PC-9 (cell line): ENCODE measurements around the gene PFDN6. TPM values are rescaled to one million over a fixed set of nuclear protein-coding genes. Genes with fewer than 3 reads are reported as not detected.

ENCODE experiments used
- BruUV-seq: library from RNA; stranded (reverse); fragments of 400-500 nt; replicated peaks from 2 replicates; lab custom pipeline; 2021; lab: Mats Ljungman, UMichigan
- CTCF ChIA-PET: fragments of 300-600 bp; sonication (Branson Sonifier 250); formaldehyde crosslinking; loops from one replicate; lab custom pipeline; 2022; ENCODE audit warnings: antibody characterized with exemption; lab: Charles Lee
- POLR2A ChIA-PET: fragments of 300-600 bp; sonication (Branson Sonifier 250); formaldehyde crosslinking; loops from one replicate; lab custom pipeline; 2022; ENCODE audit warnings: antibody characterized with exemption; ENCODE audit not compliant: unreplicated experiment; lab: Charles Lee
- DNase-seq, 2 experiments: peaks; one replicate each; pipeline versions ENCODE4 v3.0.0 to v3.0.0-alpha.2; 2015 to 2022; ENCODE audit warnings: mixed read lengths in 1 of 2
- H2AFZ ChIP-seq: fragments of 200-600 bp; sonication (generic); 2 replicates; pipeline ENCODE4 v1.8.1; 2017; ENCODE audit warnings: antibody characterized with exemption
- H3F3A ChIP-seq: fragments of 200-600 bp; sonication (generic); 2 replicates; pipeline ENCODE4 v1.8.1; 2017; ENCODE audit warnings: antibody characterized with exemption, mild to moderate bottlenecking, low read depth; ENCODE audit not compliant: insufficient read depth
- H3K27ac ChIP-seq: fragments of 200-600 bp; sonication (generic); 2 replicates; pipeline ENCODE4 v1.6.1; 2016; ENCODE audit warnings: mixed run types
- H3K27me3 ChIP-seq: fragments of 200-600 bp; sonication (generic); 2 replicates; pipeline ENCODE4 v1.6.1; 2016; ENCODE audit warnings: low read depth, mixed run types; ENCODE audit not compliant: insufficient read depth
- H3K36me3 ChIP-seq: fragments of 200-600 bp; sonication (generic); 2 replicates; pipeline ENCODE4 v1.6.1; 2016; ENCODE audit warnings: low read depth, mixed run types
- H3K4me1 ChIP-seq: fragments of 200-600 bp; sonication (generic); replicated peaks from 2 replicates; pipeline ENCODE4 v1.6.1; 2016; ENCODE audit warnings: mixed run types; ENCODE audit not compliant: insufficient read depth
- H3K4me2 ChIP-seq: fragments of 200-600 bp; sonication (generic); 2 replicates; pipeline ENCODE4 v1.6.1; 2017; ENCODE audit warnings: mixed run types
- H3K4me3 ChIP-seq: fragments of 200-600 bp; sonication (generic); 2 replicates; pipeline ENCODE4 v1.6.1; 2016; ENCODE audit warnings: mixed run types
- H3K79me2 ChIP-seq: fragments of 200-600 bp; sonication (generic); 2 replicates; pipeline ENCODE4 v1.6.1; 2017; ENCODE audit warnings: low read depth, mixed run types
- H3K9me2 ChIP-seq: fragments of 200-600 bp; sonication (generic); 2 replicates; pipeline ENCODE4 v1.8.1; 2017; ENCODE audit warnings: mild to moderate bottlenecking; ENCODE audit not compliant: insufficient read depth
- H3K9me3 ChIP-seq: fragments of 200-600 bp; sonication (generic); 2 replicates; pipeline ENCODE4 v1.8.1; 2016; ENCODE audit warnings: low read depth; ENCODE audit not compliant: insufficient read depth
- H4K20me1 ChIP-seq: fragments of 200-600 bp; sonication (generic); 2 replicates; pipeline ENCODE4 v1.8.1; 2017; ENCODE audit not compliant: insufficient read depth
- EZH2 ChIP-seq: fragments of 200-600 bp; sonication (generic); IDR thresholded peaks from 2 replicates; pipeline ENCODE4 v1.8.0; 2017; ENCODE audit warnings: antibody characterized with exemption, low read depth
- intact Hi-C: fragments of 100-400 bp; cut with micrococcal nuclease; formaldehyde crosslinking; loops from one replicate; pipeline ENCODE4 v1.10.0; 2022; ENCODE audit not compliant: unreplicated experiment
- total RNA-seq: library from RNA; stranded (reverse); gene quantifications from 2 replicates; pipeline ENCODE4 v1.2.3, GENCODE V29; 2021
- TF ChIP-seq, protein P1 (sequence below): fragments of 200-600 bp; sonication (generic); conservative IDR thresholded peaks from 2 replicates; pipeline ENCODE4 v1.6.1; 2017; ENCODE audit warnings: mixed run types, antibody characterized with exemption, mild to moderate bottlenecking, moderate library complexity

Gene PFDN6
- total RNA-seq, 1 experiment from 2014 or later: 57.2 TPM

DNA sequence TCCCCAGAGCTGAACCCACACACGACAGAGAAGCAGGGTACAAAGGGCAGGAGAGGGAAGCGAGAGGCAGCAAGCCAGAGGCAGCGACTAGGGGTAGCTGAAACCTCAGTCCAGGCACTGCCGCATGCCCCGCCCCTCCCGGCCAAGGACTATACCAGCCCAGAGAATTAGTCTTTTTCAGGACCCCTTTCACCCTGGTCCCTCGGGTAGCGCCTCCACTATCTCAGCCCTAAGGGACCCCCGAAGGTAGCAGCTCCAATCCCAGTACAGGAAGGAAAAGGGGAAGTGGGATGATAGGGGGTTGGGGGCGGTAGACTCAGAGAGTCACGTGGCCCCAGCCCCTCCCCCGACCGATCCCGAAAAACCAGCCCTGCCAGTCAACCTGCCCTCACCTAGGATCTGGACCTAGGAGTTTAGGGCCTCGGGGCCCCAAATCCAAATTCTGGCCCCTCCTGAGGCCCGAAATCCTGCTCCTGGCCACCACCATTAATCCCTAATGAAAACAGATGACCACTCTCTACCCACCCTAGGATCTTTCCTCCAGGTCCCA is 8.1 kb downstream of the PFDN6 start:
- no peaks in the 10 kb centered on the region for H3K27me3 ChIP-seq
- TF ChIP-seq, protein P1, sequence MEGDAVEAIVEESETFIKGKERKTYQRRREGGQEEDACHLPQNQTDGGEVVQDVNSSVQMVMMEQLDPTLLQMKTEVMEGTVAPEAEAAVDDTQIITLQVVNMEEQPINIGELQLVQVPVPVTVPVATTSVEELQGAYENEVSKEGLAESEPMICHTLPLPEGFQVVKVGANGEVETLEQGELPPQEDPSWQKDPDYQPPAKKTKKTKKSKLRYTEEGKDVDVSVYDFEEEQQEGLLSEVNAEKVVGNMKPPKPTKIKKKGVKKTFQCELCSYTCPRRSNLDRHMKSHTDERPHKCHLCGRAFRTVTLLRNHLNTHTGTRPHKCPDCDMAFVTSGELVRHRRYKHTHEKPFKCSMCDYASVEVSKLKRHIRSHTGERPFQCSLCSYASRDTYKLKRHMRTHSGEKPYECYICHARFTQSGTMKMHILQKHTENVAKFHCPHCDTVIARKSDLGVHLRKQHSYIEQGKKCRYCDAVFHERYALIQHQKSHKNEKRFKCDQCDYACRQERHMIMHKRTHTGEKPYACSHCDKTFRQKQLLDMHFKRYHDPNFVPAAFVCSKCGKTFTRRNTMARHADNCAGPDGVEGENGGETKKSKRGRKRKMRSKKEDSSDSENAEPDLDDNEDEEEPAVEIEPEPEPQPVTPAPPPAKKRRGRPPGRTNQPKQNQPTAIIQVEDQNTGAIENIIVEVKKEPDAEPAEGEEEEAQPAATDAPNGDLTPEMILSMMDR: no peak
- no peak for TF ChIP-seq EZH2
- peak overlapping the region; percentile 88 for H3K27ac ChIP-seq
- no peaks in the 10 kb centered on the region for H3K9me3 ChIP-seq
- H3K4me2 ChIP-seq: peak overlapping the region; percentile 99
- BruUV-seq: no TSS peak
- CTCF ChIA-PET: interaction anchor here (0.6 kb wide), 2 partner anchors 10 to 28 kb away, joined by 3 to 5 read pairs; no protein-coding TSS in a partner anchor
- peaks cover 2% of the 10 kb centered on the region; the same call in 1 of the 2 replicates for H3K36me3 ChIP-seq
- peaks cover 23% of the 10 kb centered on the region for H3K4me1 ChIP-seq
- peak overlapping the region; percentile 74 for H2AFZ ChIP-seq
- peaks cover 50% of the 10 kb centered on the region for H3K79me2 ChIP-seq
- DNase-seq: peak; percentile 73 to 89
- no peaks in the 10 kb centered on the region; the same call in 1 of the 2 replicates for H4K20me1 ChIP-seq
- peak overlapping the region; percentile 75 for H3K4me3 ChIP-seq
- no peaks in the 10 kb centered on the region for H3K9me2 ChIP-seq
- intact Hi-C loops: loop anchor here (5.0 kb wide), 1 partner anchor 115 kb away; the partner anchor contains the start of gene PHF1
- POLR2A ChIA-PET: interaction anchor here (0.6 to 1.0 kb wide), 9 partner anchors 8 to 1559 kb away, joined by 3 to 9 read pairs (median 5); partner anchors contain the start of genes PFDN6, RPS18, VPS52 and WDR46
- H3F3A ChIP-seq: peaks cover 40% of the 10 kb centered on the region

DNA sequence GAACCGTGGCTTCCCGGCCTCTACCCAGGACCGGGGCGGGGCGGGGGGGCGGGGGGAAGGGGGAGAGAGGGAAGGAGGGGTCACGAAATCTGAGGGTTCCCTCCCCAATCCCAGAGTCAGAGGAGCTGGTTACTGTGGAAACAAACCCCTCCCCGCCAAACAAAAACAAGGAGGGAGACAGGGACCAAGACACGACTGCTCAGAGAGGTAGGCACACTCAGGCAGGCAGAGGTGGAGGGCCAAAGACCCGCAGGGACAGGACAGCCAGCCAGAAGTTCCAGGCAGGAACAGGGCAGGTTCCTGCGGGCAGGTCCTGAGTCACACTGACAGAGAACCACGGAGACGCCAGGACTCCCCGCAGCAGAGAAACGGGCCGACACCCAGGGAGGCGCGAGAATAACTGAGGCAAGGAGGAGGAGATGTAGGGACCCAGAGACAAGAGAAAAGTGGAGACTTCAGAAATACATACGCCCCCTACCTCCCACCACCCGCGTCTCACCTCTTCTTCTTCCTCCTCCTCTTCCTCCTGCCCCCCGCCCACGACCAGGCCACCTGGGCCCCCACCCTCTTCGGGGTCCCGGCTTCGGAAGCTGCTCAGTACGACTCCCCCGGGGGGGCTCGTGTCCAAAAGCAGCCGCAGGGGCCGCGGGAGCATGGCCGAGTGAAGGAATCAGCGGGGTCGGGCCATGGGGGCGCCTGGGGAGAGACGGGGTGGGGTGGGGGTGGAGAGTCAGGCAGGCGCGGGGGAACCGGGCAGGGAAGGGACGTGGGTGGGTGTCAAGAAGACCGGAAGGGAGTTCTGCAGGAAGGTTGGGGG is 8.8 kb downstream of the PFDN6 start:
- no peaks in the 10 kb centered on the region for H3K9me3 ChIP-seq
- peak; percentile 85 to 89 for DNase-seq
- CTCF ChIA-PET: interaction anchor here (0.5 to 0.6 kb wide), 2 partner anchors 11 to 884 kb away, joined by 5 to 8 read pairs; no protein-coding TSS in a partner anchor
- H3K36me3 ChIP-seq: no peaks in the 10 kb centered on the region
- H3K27me3 ChIP-seq: no peaks in the 10 kb centered on the region
- peak overlapping the region; percentile 88 for H3K27ac ChIP-seq
- no peaks in the 10 kb centered on the region; the same call in 1 of the 2 replicates for H4K20me1 ChIP-seq
- H3K4me1 ChIP-seq: peaks cover 23% of the 10 kb centered on the region
- no TSS peak for BruUV-seq
- H3K9me2 ChIP-seq: no peaks in the 10 kb centered on the region
- TF ChIP-seq, protein P1: no peak
- TF ChIP-seq EZH2: no peak
- H2AFZ ChIP-seq: peak overlapping the region; percentile 74
- peak overlapping the region; percentile 75 for H3K4me3 ChIP-seq
- POLR2A ChIA-PET: interaction anchor here (0.6 to 1.6 kb wide), 9 partner anchors 9 to 1560 kb away, joined by 3 to 25 read pairs (median 5); partner anchors contain the start of genes PFDN6, RPS18, VPS52 and WDR46
- H3F3A ChIP-seq: peaks cover 39% of the 10 kb centered on the region
- intact Hi-C loops: loop anchor here (2.0 to 5.0 kb wide), 4 partner anchors 15 to 114 kb away; partner anchors contain the start of genes B3GALT4, PHF1, RXRB and SLC39A7
- H3K79me2 ChIP-seq: peaks cover 57% of the 10 kb centered on the region
- H3K4me2 ChIP-seq: peak overlapping the region; percentile 99

DNA sequence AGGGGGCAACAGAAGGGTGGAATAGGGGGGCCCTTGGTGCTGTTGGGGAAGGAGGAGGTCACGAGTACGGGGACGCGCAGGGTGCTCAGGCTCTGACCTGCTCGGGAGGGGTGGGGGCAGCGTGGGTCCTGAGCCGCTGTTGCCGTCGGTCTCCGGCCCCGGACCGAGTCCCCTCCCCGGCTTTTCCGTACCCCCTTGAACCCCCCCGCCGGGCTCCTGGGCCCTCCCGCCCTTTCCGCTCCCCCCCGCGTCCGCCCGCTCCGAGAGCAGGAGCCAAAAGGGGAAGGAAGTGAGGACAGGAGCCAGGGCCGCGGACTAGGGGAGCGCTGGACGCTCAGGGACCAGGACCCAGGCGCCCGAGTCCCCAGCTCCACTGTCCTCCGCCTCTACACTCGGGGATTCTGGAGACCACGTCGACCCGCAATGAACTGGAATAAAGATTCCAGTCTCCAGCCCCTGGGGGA is 9.4 kb downstream of the PFDN6 start, which contains the start of gene RGL2:
Gene RGL2, minus strand, starts transcription at position 170 of the 464 bp plus-strand sequence. CDS start 332 bp downstream, outside the sequence.
- H3K9me3 ChIP-seq: no peaks in the 10 kb centered on the region
- intact Hi-C loops: loop anchor here (1.0 to 5.0 kb wide), 5 partner anchors 14 to 113 kb away; partner anchors contain the start of genes B3GALT4, KIFC1, PHF1 and RXRB
- peak; percentile 33 to 61 for DNase-seq
- H2AFZ ChIP-seq: peak within 1 kb of the TSS; percentile 74
- H3F3A ChIP-seq: peaks cover 42% of the 10 kb centered on the region
- no peak for TF ChIP-seq EZH2
- TF ChIP-seq, protein P1: no peak
- peak within 1 kb of the TSS; percentile 88 for H3K27ac ChIP-seq
- CTCF ChIA-PET: interaction anchor here (0.5 kb wide), 1 partner anchor 884 kb away, joined by 8 read pairs; no protein-coding TSS in a partner anchor
- POLR2A ChIA-PET: interaction anchor here (0.7 to 1.6 kb wide), 7 partner anchors 9 to 634 kb away, joined by 3 to 25 read pairs (median 5); partner anchors contain the start of gene ZBTB22
- H3K79me2 ChIP-seq: peaks cover 58% of the 10 kb centered on the region
- no peaks in the 10 kb centered on the region for H3K27me3 ChIP-seq
- no peaks in the 10 kb centered on the region; the same call in 1 of the 2 replicates for H4K20me1 ChIP-seq
- no peaks in the 10 kb centered on the region for H3K9me2 ChIP-seq
- H3K4me1 ChIP-seq: peaks cover 23% of the 10 kb centered on the region
- BruUV-seq: no TSS peak
- peak within 1 kb of the TSS; percentile 99 for H3K4me2 ChIP-seq
- H3K36me3 ChIP-seq: no peaks in the 10 kb centered on the region
- peak within 1 kb of the TSS; percentile 75 for H3K4me3 ChIP-seq
